HepG2 (cell line): ENCODE data around the gene SLBP. TPM values are rescaled to one million over a fixed set of nuclear protein-coding genes. Genes with fewer than 3 reads are reported as not detected.
A peak's percentile ranks its signal among the peaks of the same experiment; 100 is the strongest.

ENCODE experiments used
- ATAC-seq: fragments of 200-7000 bp; cut with Tn5 transposase; 3 replicates; pipeline ENCODE4 v1.9.1; 2020; ENCODE audit warnings: mild to moderate bottlenecking, moderate library complexity
- BruUV-seq: library from RNA; stranded (reverse); fragments of 400-500 nt; replicated peaks from 2 replicates; lab custom pipeline; 2021; lab: Mats Ljungman, UMichigan
- CTCF ChIA-PET: fragments of 300-600 bp; formaldehyde crosslinking; extraction: SDS; loops from one replicate; lab custom pipeline; 2021; ENCODE audit warnings: low total read pairs, inconsistent platforms, low intra/inter-chr PET ratio; lab: Yijun Ruan, JAX
- POLR2A ChIA-PET: fragments of 350-600 bp; sonication (Branson Sonifier 250); formaldehyde crosslinking; loops from one replicate; lab custom pipeline; 2020; ENCODE audit warnings: antibody characterized with exemption, inconsistent platforms; lab: Yijun Ruan, JAX
- DNase-seq: peaks from one replicate; pipeline ENCODE4 v3.0.0-alpha.2; 2015; ENCODE audit warnings: low spot score
- FAIRE-seq: peaks from 3 replicates; lab custom pipeline; 2011; peaks lifted over from hg19 to GRCh38; lab: Jason Lieb, UNC
- H2AFZ ChIP-seq: one replicate; pipeline ENCODE4 v1.6.1; 2011; ENCODE audit warnings: low read length, inconsistent platforms
- H3K27ac ChIP-seq: fragments of 300-600 bp; 3 replicates; pipeline ENCODE4 v1.8.0; 2011; ENCODE audit warnings: mixed run types, mild to moderate bottlenecking, mixed read lengths, low read length, inconsistent platforms; ENCODE audit not compliant: insufficient read depth; ENCODE audit errors: extremely low read length
- H3K27me3 ChIP-seq, 2 experiments: fragments of 200-600 bp in 1 of 2; 2 replicates in 1 of 2; 3 replicates in 1 of 2; pipeline versions ENCODE4 v1.6.0 to v1.8.0; 2011; ENCODE audit warnings: low read length in 2 of 2, mild to moderate bottlenecking in 2 of 2, moderate library complexity in 2 of 2, inconsistent platforms in 1 of 2; ENCODE audit not compliant: insufficient read depth in 2 of 2, control insufficient read depth in 1 of 2
- H3K36me3 ChIP-seq, 2 experiments: fragments of 200-600 bp in 1 of 2; replicated peaks in 1 of 2; 2 replicates in 1 of 2; 3 replicates in 1 of 2; pipeline versions ENCODE4 v1.5.1 to v1.8.0; 2011; ENCODE audit warnings: low read length in 2 of 2, inconsistent platforms in 1 of 2; ENCODE audit not compliant: insufficient read depth in 2 of 2, control insufficient read depth in 1 of 2
- H3K4me1 ChIP-seq: 2 replicates; pipeline ENCODE4 v1.5.1; 2012; ENCODE audit warnings: low read length, inconsistent platforms; ENCODE audit not compliant: insufficient read depth
- H3K4me2 ChIP-seq: 2 replicates; pipeline ENCODE4 v1.6.0; 2011; ENCODE audit warnings: low read depth, low read length, inconsistent platforms
- H3K4me3 ChIP-seq, 3 experiments: fragments of 200-600 bp in 1 of 3; sonication (generic), shearing (Covaris generic) in 1 of 3; replicated peaks in 1 of 3; 2 replicates each; pipeline ENCODE4 v1.5.1; 2011 to 2016; ENCODE audit warnings: low read length in 3 of 3, inconsistent platforms in 2 of 3, low read depth in 2 of 3, mild to moderate bottlenecking in 2 of 3, control low read depth in 1 of 3, mixed read lengths in 1 of 3; ENCODE audit not compliant: insufficient read depth in 1 of 3
- H3K79me2 ChIP-seq: one replicate; pipeline ENCODE4 v1.6.1; 2011; ENCODE audit warnings: low read length, inconsistent platforms; ENCODE audit not compliant: insufficient read depth
- H3K9ac ChIP-seq: 2 replicates; pipeline ENCODE4 v1.6.0; 2011; ENCODE audit warnings: mild to moderate bottlenecking, low read depth, low read length, inconsistent platforms; ENCODE audit not compliant: insufficient read depth
- H3K9me3 ChIP-seq: 2 replicates; pipeline ENCODE4 v1.5.1; 2012; ENCODE audit warnings: mild to moderate bottlenecking, low read length
- H4K20me1 ChIP-seq: 2 replicates; pipeline ENCODE4 v1.6.0; 2011; ENCODE audit warnings: inconsistent platforms, mild to moderate bottlenecking, low read length, moderate library complexity; ENCODE audit not compliant: insufficient read depth
- ATF3 ChIP-seq: sonication (generic); formaldehyde crosslinking; IDR thresholded peaks from 2 replicates; pipeline ENCODE4 v1.4.0; 2020; ENCODE audit warnings: missing genetic modification reagents
- FOXK1 ChIP-seq: sonication (generic); formaldehyde crosslinking; IDR thresholded peaks from 2 replicates; pipeline ENCODE4 v1.4.0; 2020; ENCODE audit warnings: low read depth, missing genetic modification reagents, borderline replicate concordance
- HBP1 ChIP-seq: IDR thresholded peaks from 2 replicates; pipeline ENCODE4 v1.6.1; 2016; ENCODE audit warnings: low read depth, control low read depth
- HNRNPL ChIP-seq: fragments of 200-400 bp; formaldehyde crosslinking; IDR thresholded peaks from 2 replicates; pipeline ENCODE4 v1.6.1; 2017; ENCODE audit warnings: mild to moderate bottlenecking, low read depth, low read length
- NPAS2 ChIP-seq: sonication (generic); formaldehyde crosslinking; IDR thresholded peaks from 2 replicates; pipeline ENCODE4 v1.8.0; 2022; ENCODE audit warnings: mild to moderate bottlenecking, missing genetic modification reagents, borderline replicate concordance
- PITX1 ChIP-seq: sonication (generic); formaldehyde crosslinking; IDR thresholded peaks from 2 replicates; pipeline ENCODE4 v1.5.1; 2020; ENCODE audit warnings: mild to moderate bottlenecking, missing genetic modification reagents
- SNRNP70 ChIP-seq: fragments of 200-400 bp; formaldehyde crosslinking; IDR thresholded peaks from 2 replicates; pipeline ENCODE4 v1.6.1; 2017; ENCODE audit warnings: mild to moderate bottlenecking, low read depth, low read length, moderate library complexity
- TERF1 ChIP-seq: sonication (generic); formaldehyde crosslinking; IDR thresholded peaks from 2 replicates; pipeline ENCODE4 v1.8.0; 2022; ENCODE audit warnings: mild to moderate bottlenecking, missing genetic modification reagents, moderate library complexity
- ZBTB40 ChIP-seq, 2 experiments: fragments of 450-650 bp in 1 of 2; sonication (generic) in 1 of 2; formaldehyde crosslinking in 1 of 2; IDR thresholded peaks; 2 replicates each; pipeline versions ENCODE4 v1.6.1 to v1.8.0; 2016 to 2022; ENCODE audit warnings: antibody characterized with exemption in 1 of 2, mild to moderate bottlenecking in 1 of 2, missing genetic modification reagents in 1 of 2
- ZNF333 ChIP-seq: sonication (generic); formaldehyde crosslinking; IDR thresholded peaks from 2 replicates; pipeline ENCODE4 v1.4.0; 2020; ENCODE audit warnings: mild to moderate bottlenecking, missing genetic modification reagents, borderline replicate concordance
- ZNF644 ChIP-seq: IDR thresholded peaks from 2 replicates; pipeline ENCODE4 v1.6.1; 2016; ENCODE audit warnings: low read depth
- whole genome bisulfite sequencing: methylation state at CpG from one replicate; pipeline ENCODE4 v1.1.6; 2017; ENCODE audit warnings: low lambda C conversion rate; 5-methylcytosine and 5-hydroxymethylcytosine counted together
- in situ Hi-C: cut with HindIII; loops from 2 replicates; pipeline ENCODE4 v1.10.0; 2017; ENCODE audit warnings: low pct_unique_long_range_greater_than_20kb; ENCODE audit not compliant: extremely low pct_ligation_motif_present
- intact Hi-C: fragments of 100-400 bp; cut with micrococcal nuclease; formaldehyde crosslinking; loops from one replicate; pipeline ENCODE4 v1.10.0; 2022; ENCODE audit not compliant: unreplicated experiment
- polyA plus RNA-seq, 8 experiments: library from polyadenylated mRNA; depleted of rRNA in 3 of 8; stranded (reverse) in 7 of 8; unstranded in 1 of 8; fragments of >200 nt; fragmentation: Illumina TruSeq in 4 of 8; extraction: Trizol in 4 of 8; gene quantifications; 2 replicates each; pipeline versions ENCODE4 v1.2.1 to v1.2.3, GENCODE V29; 2011 to 2016; ENCODE audit warnings: low read depth in 4 of 8, missing spikeins in 1 of 8, mixed read lengths in 1 of 8; ENCODE audit not compliant: insufficient read depth in 1 of 8
- total RNA-seq, 5 experiments: library from RNA; depleted of rRNA; stranded (reverse); fragments of >200 nt; fragmentation: Illumina TruSeq; extraction: Trizol; gene quantifications; 2 replicates each; pipeline ENCODE4 v1.2.3, GENCODE V29; 2016; ENCODE audit warnings: low read depth in 1 of 5

SLBP gene
- total and polyA plus RNA-seq, 2 of the 13 experiments (the other 11 are each of a cell fraction or from before 2014, with no cell fraction given): 43.9 to 104 TPM

GRCh38 chr4:1754336-1754735 is 42.2 kb upstream of the SLBP start:
- ChIA-PET CTCF (interaction anchor here (2.9 kb wide), 1 partner anchor 56 kb away, joined by 22 read pairs; no protein-coding TSS in a partner anchor), POLR2A (interaction anchor here (0.9 to 34.3 kb wide), 5 partner anchors 9 to 54 kb away, joined by 3 to 1258 read pairs (median 6); partner anchors contain the start of gene FGFR3)
- H3K4me1 ChIP-seq: peaks cover 95% of the 10 kb centered on the region
- no peak overlapping the region for H3K27ac ChIP-seq
- no peaks in the 10 kb centered on the region for H4K20me1 ChIP-seq
- FAIRE-seq (no peak), ATAC-seq (peak; percentile 1), DNase-seq (no peak)
- 0% methylated on average over 2 of the region's 5 CpGs for WGBS
- H3K9ac ChIP-seq: peak overlapping the region; percentile 51; the same call in 1 of the 2 replicates
- no TSS peak for BruUV-seq
- H3K4me3 ChIP-seq: peak overlapping the region in 1 of 3 experiments; percentile 73; a peak in 1 of 6 replicates
- H3K9me3 ChIP-seq: no peaks in the 10 kb centered on the region
- no peaks in the 10 kb centered on the region for H3K79me2 ChIP-seq
- intact Hi-C loops (no loop called here), in situ Hi-C loops (loop anchor here (10.0 kb wide), 1 partner anchor 50 kb away; no protein-coding TSS in a partner anchor)
- H3K27me3 ChIP-seq: no peaks in the 10 kb centered on the region; a peak in 1 of 5 replicates
- H3K36me3 ChIP-seq: no peaks in the 10 kb centered on the region
- H3K4me2 ChIP-seq: peak overlapping the region; percentile 82
- no peak overlapping the region for H2AFZ ChIP-seq
- no peak for TF ChIP-seq TERF1 (CRISPR knock-in tag)
- TF ChIP-seq FOXK1 (CRISPR knock-in tag): no peak
- no peak for TF ChIP-seq ZBTB40 (IDR thresholded peaks at IDR 0.05)
- no peak for TF ChIP-seq ZBTB40 (CRISPR knock-in tag; IDR thresholded peaks at IDR 0.05)
- TF ChIP-seq ATF3 (CRISPR knock-in tag): no peak
- TF ChIP-seq NPAS2 (CRISPR knock-in tag): no peak
- TF ChIP-seq PITX1 (CRISPR knock-in tag): no peak
- no peak; the same call in 1 of the 2 replicates for TF ChIP-seq HNRNPL
- no peak for TF ChIP-seq SNRNP70
- TF ChIP-seq HBP1 (CRISPR knock-in tag): no peak
- TF ChIP-seq ZNF333: no peak
- TF ChIP-seq ZNF644 (CRISPR knock-in tag): no peak
